HT1080 (cell line): Measurements from ENCODE around the gene TRAT1. TPM values are rescaled to one million over a fixed set of nuclear protein-coding genes. Genes with fewer than 3 reads are reported as not detected.

Experiments
- DNase-seq: peaks from one replicate; pipeline ENCODE4 v3.0.0-alpha.2; 2015; ENCODE audit warnings: low read depth
- total RNA-seq: library from RNA; depleted of rRNA; stranded (reverse); fragments of >200 nt; shearing (Covaris generic); gene quantifications from 2 replicates; pipeline ENCODE4 v1.2.3, GENCODE V29; 2014; rRNA removed

TRAT1 gene
- total RNA-seq, 1 experiment from 2014 or later: not detected

- no peak for DNase-seq
Measured at GRCh38 chr3:108849075-108849474, 26.5 kb downstream of the TRAT1 start.

DNA sequence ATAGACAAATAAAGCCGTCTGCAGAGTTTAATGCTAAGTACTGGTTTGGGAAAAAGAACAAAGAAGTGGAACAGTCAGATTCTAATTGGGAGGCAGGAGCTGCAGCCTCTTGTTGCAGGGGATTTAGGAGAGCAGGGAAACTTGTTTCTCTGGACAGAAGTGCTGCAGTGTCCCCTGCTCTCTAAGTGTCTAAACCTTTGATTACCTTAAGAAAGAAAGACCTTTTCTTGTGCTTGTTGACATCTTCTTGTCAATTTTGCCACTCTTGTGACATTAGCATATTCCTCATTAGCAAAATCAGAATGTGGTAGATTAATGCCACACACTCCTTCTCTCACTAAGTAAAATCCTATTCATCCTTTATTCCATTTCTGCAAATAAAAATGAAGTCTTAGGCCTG lies 38.8 kb downstream of the TRAT1 start:
- no peak for DNase-seq

DNA sequence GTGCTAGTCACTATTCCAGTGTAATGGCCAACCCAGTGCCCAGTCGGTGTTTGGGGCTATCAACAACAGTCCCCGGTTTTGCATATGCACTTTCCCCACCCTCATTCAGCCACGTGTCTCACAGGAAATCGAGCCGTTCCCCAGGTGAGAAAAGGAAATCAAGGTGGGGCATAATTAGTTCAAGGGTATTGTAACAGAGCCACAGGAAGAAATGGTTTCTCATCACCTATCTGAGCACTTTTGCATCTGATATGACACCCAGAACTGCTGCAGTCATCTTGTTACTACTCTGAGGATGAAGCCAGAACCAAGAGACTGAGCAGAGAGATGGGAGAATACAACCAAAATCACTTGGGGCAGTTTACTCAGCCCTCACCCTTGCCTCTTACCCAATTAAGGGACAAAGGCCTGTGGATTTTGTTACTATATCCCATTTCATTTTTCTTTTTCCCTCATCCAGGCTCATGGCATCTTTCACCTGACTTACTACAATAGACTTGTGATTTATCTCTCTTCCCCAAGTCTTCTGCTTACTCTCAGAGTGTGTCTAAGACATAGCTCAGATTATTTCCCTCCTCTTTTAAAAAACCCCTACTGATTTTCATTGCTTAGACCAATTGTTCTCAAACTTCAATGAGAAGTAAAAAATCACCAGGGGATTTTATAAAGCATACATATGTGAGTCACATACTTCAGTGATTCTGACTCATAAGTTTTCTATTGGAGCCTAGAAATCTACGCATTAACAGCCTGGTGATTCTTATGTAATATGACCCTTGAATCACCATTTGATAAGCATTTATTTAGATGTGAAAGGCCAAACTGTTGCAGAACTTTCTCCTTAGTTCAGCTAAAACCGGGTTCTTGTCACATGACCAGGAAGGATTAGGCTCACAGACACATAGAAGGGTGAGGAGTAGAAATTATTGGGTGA lies 40.5 kb downstream of the TRAT1 start:
- DNase-seq: peak; percentile 90

DNA sequence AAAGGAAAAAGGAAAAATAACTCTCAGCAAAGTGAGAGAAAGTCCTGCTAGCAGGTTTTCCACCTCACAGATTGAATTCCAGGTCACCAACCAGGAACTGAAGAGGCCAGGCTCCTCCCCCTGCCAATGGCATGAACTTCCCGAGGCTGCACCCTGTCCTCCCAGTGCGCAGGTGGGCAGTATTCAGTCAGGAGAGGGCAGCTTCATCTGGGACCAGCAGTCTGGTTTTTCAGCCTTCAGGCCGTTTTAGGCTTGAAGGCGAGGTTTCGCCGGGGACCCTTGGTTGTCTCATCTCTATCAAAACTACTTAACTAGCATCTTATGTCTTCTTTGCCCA lies 41.2 kb downstream of the TRAT1 start:
- peak; percentile 60 for DNase-seq

DNA sequence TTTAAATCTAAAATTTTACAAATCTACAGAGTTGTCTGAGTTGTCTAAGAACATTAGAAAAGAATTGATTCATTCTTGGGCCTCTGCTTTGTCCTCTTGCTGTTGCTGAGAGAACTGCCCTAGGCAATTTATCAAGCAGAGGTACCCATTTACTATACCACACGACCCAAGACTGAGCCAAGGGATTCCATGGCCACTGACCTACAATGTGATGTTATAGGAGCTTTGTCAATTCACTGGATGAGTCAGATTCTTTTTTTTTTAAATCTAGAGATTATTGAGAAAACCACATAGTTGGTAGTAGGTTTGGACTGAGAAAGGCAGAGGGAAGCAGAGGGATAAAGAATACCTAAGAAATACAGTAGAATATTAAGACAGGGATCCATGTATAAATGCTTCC lies 55.3 kb downstream of the TRAT1 start:
- DNase-seq: peak; percentile 65

GRCh38 chr3:108879915-108880314 lies 57.3 kb downstream of the TRAT1 start:
- DNase-seq: peak; percentile 36

- no peak for DNase-seq
Measured at GRCh38 chr3:108882762-108883161, 60.2 kb downstream of the TRAT1 start.

DNA sequence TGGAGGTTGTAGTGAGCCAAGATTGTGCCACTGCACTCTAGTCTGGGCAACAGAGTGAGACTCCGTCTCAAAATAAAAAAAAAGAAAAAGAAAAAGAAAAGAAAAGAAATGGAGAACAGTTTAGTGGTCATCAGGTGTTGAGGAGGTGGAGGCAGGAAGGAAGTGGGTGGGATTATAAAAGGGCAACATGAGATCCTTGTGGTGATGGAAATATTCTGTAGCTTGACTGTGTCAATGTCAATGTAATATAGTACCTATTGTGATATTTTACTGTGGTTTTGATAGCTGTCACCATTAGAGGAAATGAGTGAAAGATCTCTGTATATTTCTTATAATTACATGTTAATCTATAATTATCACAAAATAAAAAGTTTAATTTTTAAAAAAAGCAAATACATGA lies 60.8 kb downstream of the TRAT1 start:
- DNase-seq: no peak

GRCh38 chr3:108887121-108887520 lies 64.5 kb downstream of the TRAT1 start:
- DNase-seq: no peak

DNA sequence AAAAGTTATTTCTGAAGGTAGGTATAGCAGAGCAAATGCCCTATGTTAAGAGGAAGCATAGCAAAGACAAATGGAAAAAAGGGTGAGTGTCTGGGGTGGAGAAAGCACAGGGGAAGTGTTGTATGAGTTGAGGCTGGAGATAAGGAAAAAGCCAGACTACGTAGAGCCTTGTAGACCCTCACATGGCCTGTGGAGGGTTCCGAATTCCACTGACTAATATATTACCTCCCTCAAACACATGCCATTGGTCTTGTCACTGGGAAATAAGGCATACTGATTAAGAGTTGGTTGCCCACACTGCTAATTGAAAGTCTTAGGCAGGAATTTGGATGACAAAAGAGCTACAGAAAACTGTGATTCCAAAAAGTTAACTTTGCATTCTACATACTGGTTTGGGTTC lies 65.2 kb downstream of the TRAT1 start:
- no peak for DNase-seq

- no peak for DNase-seq
Measured at GRCh38 chr3:108891833-108892232, 69.2 kb downstream of the TRAT1 start.

DNA sequence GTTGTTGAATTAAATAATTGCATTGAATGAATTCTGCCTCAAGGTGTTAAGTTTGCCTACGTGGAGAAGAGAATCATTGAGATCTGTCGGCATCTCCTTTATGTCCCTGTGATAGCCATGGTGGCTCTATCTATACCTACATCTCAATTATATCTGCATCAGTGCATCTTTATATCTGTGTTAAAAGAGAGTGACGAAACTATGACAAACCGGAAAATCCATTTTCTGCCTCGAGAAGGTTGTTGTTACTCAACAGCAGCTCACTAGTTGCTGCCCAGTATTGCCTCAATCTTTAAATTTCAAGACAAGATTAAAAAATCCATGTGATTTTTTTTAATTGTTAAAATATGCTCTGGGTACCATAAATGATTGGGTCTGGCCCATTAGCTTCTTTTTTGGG lies 72.4 kb downstream of the TRAT1 start:
- no peak for DNase-seq

GRCh38 chr3:108897883-108898282 lies 75.3 kb downstream of the TRAT1 start:
- no peak for DNase-seq

DNA sequence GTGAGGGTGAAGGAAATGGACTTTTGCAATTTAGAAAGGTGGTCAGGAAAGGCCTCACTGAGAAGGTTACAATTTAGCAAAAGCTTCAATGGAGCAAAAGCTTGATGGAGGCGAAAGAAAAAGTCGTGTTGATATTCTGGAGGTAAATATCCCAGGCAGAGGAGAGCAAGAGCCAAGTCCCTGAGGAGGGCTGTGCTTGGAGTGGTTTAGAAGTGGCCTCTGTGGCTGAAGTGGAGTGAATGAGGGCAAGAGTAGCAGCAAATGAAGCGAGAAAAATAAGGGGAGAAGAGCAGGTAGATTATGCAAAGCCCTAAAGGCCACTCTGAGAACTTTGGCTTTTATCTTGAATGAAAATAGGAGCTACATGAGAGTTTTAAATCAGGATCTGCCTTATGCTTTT lies 76.9 kb downstream of the TRAT1 start:
- DNase-seq: no peak

Other genes with a start within 250 kb of the TRAT1 start
- 68.1 and 91.2 TPM in 2 replicates for gene CIP2A, start 233.3 kb upstream of the TRAT1 start, total RNA-seq
- 15.8 and 17.6 TPM in 2 replicates for gene DZIP3, start 233.1 kb upstream of the TRAT1 start, total RNA-seq
- not detected in 2 replicates for gene RETNLB, start 65.4 kb upstream of the TRAT1 start, total RNA-seq
- gene GUCA1C, start 131.1 kb downstream of the TRAT1 start, total RNA-seq: not detected in 2 replicates